NCI-H1436 treated with DMSO at 0.1 percent for 48 hours (cell line): ENCODE results near the gene GIMAP8.
"Not testable (repeated sequence)": the region's sequence is repeated elsewhere in the genome, so short reads cannot be mapped to it uniquely, and the experiment has no call there.

Source experiments
- DNase-seq: peaks from one replicate; lab custom pipeline; 2025; lab: John Stamatoyannopoulos, UW

Gene GIMAP8

DNA sequence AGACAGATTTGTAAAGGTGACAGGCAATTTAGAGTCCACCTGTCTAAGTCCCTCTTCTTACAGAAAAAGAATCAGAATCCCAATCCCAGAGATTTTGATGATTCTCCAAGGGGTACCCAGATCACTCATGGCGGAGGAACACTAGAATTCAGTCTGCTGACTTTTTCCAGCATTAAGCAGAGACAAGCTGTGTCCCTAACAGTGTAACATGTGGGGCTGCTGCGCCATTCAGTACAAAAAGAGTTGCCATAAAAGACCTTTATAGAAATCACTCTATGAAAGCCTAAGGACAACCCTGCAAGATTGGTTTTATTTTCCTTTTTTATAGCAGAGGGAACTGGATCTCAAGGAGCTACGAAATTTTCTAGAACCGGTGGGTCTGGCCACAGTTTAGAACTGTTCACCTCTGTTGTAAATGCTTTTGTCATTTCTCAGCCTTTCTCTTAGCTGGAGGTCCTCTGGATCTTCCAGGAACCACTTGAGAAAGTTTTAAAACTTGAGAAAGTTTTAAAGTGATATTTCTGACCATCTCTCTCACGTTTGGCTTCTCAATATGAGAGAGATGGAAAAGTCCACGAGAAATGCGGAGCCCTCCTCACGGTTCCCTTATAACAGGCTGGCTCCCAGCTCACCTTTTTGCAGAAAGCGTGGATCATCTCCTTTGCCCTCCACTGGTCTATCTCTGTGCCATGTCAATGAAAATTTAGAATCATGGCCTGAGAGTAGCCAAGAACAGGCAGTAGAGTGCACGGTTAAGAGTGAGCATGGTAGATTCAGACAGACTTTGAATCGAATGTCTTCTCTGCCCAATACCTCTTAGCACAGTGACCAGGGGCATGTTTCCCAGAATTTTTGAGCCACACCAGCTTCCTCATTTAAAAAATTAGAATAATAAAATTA, 65.1 kb downstream of the GIMAP8 start:
- no peak for DNase-seq

DNA sequence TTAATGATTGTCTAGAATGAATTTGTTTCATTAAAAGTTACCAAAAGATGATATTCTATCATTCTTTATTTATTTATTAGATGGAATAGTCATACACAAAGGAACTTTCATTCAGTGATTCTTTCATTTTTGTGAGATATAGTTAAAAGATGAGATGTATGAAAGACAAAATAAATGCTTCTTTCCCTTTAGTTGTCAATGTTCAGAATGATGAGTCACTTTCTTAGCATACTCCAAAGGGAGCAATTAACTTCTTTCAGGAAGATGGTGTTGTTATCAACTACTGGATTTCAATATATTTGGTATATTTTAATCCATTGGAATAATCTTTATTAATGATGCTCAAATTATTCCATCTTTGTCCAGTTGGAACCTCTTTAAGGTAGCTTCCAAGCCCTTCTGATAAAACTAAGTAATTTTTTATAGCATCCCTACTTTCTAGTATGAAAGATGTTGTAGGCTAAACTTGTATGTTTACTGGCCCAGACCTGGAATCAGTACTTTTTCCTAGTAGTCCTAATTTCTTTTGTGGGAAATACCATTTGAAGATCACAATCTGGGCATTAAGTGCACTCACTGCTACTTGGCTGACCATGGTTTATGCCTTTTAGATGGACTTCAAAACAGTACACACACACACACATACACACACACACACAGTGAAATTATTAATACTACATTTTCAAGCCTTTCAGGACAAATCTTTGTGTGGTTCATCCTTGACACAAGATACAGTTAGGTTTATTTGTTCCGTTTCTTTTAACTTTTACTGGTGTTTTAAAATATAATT, 66.7 kb downstream of the GIMAP8 start:
- DNase-seq: no peak

DNA sequence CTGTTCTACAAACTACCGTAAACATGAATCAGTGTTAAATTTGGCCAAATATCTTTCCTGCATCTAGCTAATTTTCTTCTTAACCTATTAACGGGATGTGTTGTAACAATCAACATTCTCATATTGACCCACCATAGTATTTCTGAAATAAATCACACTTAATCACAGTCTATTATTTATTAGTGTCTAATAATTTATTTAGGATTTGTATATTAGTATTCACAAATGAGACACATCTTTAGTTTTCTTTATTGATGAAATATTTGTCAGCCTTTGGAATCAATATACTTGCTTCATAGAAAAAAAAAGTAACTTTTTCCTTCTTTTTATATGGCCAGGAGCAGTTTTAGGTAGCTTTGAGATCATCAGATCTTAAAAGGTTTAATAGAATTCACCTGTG, 68.9 kb downstream of the GIMAP8 start:
- DNase-seq: no peak

DNA sequence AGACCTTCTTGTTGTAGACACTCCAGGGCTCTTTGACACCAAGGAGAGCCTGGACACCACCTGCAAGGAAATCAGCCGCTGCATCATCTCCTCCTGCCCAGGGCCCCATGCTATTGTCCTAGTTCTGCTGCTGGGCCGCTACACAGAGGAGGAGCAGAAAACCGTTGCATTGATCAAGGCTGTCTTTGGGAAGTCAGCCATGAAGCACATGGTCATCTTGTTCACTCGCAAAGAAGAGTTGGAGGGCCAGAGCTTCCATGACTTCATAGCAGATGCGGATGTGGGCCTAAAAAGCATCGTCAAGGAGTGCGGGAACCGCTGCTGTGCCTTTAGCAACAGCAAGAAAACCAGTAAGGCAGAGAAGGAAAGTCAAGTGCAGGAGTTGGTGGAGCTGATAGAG, 69.7 kb downstream of the GIMAP8 start:
- DNase-seq: no peak

DNA sequence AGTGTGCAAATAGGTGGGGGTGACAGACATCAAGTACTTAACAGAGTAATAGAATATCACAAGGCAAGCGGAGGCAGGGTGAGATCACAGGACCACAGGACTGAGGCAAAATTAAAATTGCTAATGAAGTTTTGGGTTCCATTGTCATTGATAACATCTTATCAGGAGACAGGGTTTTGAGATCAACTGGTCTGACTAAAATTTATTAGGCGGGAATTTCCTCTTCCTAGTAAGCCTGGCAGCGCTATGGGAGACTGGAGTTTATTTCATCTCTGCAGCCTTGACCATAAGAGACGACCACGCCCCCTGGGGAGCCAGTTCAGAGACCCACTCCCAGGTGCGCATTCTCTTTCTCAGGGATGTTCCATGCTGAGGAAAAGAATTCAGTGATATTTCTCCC, 72.5 kb downstream of the GIMAP8 start:
- DNase-seq: not testable (repeated sequence)

DNA sequence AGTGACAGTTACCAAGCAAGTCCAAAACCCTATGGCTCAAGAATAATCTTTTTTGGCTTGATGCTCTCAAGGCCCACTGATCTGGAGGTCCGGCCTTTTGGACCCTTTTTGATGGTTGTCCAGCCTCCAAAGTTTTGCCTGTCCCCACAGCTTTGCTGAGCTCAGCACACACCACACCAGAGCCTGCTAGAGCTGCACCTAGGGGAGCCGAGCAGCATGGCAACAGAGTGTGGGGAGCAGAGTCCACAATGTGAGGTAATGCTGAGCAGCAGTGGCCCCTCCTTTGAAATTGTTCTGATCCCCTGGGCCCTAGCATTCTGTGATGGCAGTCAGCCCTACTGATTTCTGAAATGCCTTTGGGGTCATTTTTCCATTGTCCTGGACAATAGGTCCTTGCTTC, 73.6 kb downstream of the GIMAP8 start:
- no peak for DNase-seq
